WTC11 (cell line): ENCODE results near the gene GTPBP6.

Source experiments
- CBFB ChIP-seq: sonication (generic); formaldehyde crosslinking; IDR thresholded peaks from 2 replicates; pipeline ENCODE4 v1.8.1; 2022; ENCODE audit warnings: mild to moderate bottlenecking, low read depth, missing genetic modification reagents
- CTCF ChIP-seq: fragments of 200-600 bp; IDR thresholded peaks from 2 replicates; pipeline ENCODE4 v1.8.0; 2022; ENCODE audit warnings: antibody characterized with exemption
- IRF2 ChIP-seq: sonication (generic); formaldehyde crosslinking; IDR thresholded peaks from 2 replicates; pipeline ENCODE4 v1.8.0; 2022; ENCODE audit warnings: low read depth, missing genetic modification reagents, borderline replicate concordance

- TF ChIP-seq CBFB (CRISPR knock-in tag) (no peak), IRF2 (CRISPR knock-in tag) (no peak), CTCF (no peak)
Observed at GRCh38 chrX:337331-337831, 18.8 kb upstream of the GTPBP6 start.
